Measurements from ENCODE around the gene JAZF1. TPM values are rescaled to one million over a fixed set of nuclear protein-coding genes. Genes with fewer than 3 reads are reported as not detected.

JAZF1 gene
- total and polyA plus RNA-seq, 2 donors (not counting 1 experiment from before 2014, with no cell fraction given) = 14.0 to 38.6 TPM

DNA sequence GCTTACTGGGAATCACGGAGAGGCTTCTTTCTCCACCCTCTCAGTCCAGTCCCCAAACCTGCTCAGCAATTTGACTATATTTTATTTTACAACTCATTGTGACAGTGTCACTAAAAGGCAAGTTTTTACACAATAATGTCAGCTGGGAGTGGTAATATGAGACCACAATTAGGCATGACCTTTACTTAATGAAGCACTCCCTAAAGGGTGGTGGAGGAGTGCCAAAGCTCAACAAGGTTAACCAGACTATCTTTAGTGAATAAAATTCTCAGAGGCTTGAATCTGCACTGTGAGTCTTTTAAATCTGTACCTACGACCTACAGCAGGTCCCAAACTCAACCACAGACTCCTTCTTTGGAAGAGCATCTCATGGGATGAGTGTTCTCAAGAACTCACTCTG, 225.0 kb downstream of the JAZF1 start:
- H3K9ac ChIP-seq (ENCODE audit: low read length) = no peak overlapping the region
- 80% methylated on average over 1 of the region's 2 CpGs for WGBS (ENCODE audit: insufficient coverage)
- TF ChIP-seq EZH2 (IDR thresholded peaks at IDR 0.05; ENCODE audit: borderline replicate concordance, insufficient read depth, low read depth, low read length, poor library complexity, severe bottlenecking) = no peak
- TF ChIP-seq, protein P1, sequence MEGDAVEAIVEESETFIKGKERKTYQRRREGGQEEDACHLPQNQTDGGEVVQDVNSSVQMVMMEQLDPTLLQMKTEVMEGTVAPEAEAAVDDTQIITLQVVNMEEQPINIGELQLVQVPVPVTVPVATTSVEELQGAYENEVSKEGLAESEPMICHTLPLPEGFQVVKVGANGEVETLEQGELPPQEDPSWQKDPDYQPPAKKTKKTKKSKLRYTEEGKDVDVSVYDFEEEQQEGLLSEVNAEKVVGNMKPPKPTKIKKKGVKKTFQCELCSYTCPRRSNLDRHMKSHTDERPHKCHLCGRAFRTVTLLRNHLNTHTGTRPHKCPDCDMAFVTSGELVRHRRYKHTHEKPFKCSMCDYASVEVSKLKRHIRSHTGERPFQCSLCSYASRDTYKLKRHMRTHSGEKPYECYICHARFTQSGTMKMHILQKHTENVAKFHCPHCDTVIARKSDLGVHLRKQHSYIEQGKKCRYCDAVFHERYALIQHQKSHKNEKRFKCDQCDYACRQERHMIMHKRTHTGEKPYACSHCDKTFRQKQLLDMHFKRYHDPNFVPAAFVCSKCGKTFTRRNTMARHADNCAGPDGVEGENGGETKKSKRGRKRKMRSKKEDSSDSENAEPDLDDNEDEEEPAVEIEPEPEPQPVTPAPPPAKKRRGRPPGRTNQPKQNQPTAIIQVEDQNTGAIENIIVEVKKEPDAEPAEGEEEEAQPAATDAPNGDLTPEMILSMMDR (IDR thresholded peaks at IDR 0.05) = no peak
- H3K79me2 ChIP-seq (ENCODE audit: control insufficient read depth, insufficient read depth, low read length) = peaks cover 50% of the 10 kb centered on the region
- H4K20me1 ChIP-seq (ENCODE audit: control insufficient read depth, insufficient read depth, low read length, poor library complexity, severe bottlenecking) = peaks cover 67% of the 10 kb centered on the region
- H3K4me1 Mint-ChIP-seq = no peaks in the 10 kb centered on the region
- no peak overlapping the region for H2AFZ ChIP-seq (ENCODE audit: insufficient read depth, low read depth, low read length, poor library complexity, severe bottlenecking)
- ATAC-seq (ENCODE audit: low read depth) (no peak), DNase-seq (no peak)
- H3K9me3 ChIP-seq (ENCODE audit: control extremely low read depth in 1 of 3, control insufficient read depth in 2 of 3, insufficient read depth in 1 of 3, low read length in 2 of 3) = no peaks in the 10 kb centered on the region
- H3K4me2 ChIP-seq (replicated peaks; ENCODE audit: low read depth, low read length, poor library complexity, severe bottlenecking) = no peak overlapping the region
- H3K4me1 ChIP-seq (ENCODE audit: control insufficient read depth in 2 of 2, insufficient read depth in 2 of 2, low read length in 2 of 2) = no peaks in the 10 kb centered on the region
- intact Hi-C loops (cut with micrococcal nuclease) = no loop called here
- no peak overlapping the region for H3K27ac Mint-ChIP-seq
- H3K27ac ChIP-seq (ENCODE audit: low read length in 2 of 2) = no peak overlapping the region
- no peaks in the 10 kb centered on the region for H3K27me3 ChIP-seq (replicated peaks in 1 of 4; ENCODE audit: control extremely low read depth in 1 of 4, control insufficient read depth in 3 of 4, insufficient read depth in 4 of 4, low read length in 3 of 4)
- H3K27me3 Mint-ChIP-seq = no peaks in the 10 kb centered on the region
- ChIA-PET POLR2A (no interaction called here), CTCF (no interaction called here)
- no peak overlapping the region for H3K4me3 Mint-ChIP-seq
- H3K36me3 ChIP-seq (replicated peaks in 1 of 2; ENCODE audit: control extremely low read depth in 1 of 2, control insufficient read depth in 1 of 2, extremely low read depth in 1 of 2, insufficient read depth in 2 of 2, low read length in 1 of 2) = peaks cover 5 to 6% of the 10 kb centered on the region in 2 experiments
- H3K9me3 Mint-ChIP-seq (ENCODE audit: insufficient read depth) = no peaks in the 10 kb centered on the region
- no peak overlapping the region for H3K4me3 ChIP-seq (ENCODE audit: control extremely low read depth in 1 of 5, extremely low read depth in 1 of 5, insufficient read depth in 1 of 5, low read depth in 2 of 5, low read length in 4 of 5)

- no peaks in the 10 kb centered on the region for H3K4me1 Mint-ChIP-seq
- ATAC-seq (ENCODE audit: low read depth) (no peak), DNase-seq (no peak)
- Histone ChIP-seq H3K4me3 (ENCODE audit: control extremely low read depth in 1 of 5, extremely low read depth in 1 of 5, insufficient read depth in 1 of 5, low read depth in 2 of 5, low read length in 4 of 5) (no peak overlapping the region), H3K79me2 (ENCODE audit: control insufficient read depth, insufficient read depth, low read length) (peaks cover 48% of the 10 kb centered on the region), H3K4me2 (replicated peaks; ENCODE audit: low read depth, low read length, poor library complexity, severe bottlenecking) (no peak overlapping the region), H3K4me1 (ENCODE audit: control insufficient read depth in 2 of 2, insufficient read depth in 2 of 2, low read length in 2 of 2) (no peaks in the 10 kb centered on the region), H3K36me3 (replicated peaks in 1 of 2; ENCODE audit: control extremely low read depth in 1 of 2, control insufficient read depth in 1 of 2, extremely low read depth in 1 of 2, insufficient read depth in 2 of 2, low read length in 1 of 2) (peaks cover 5 to 6% of the 10 kb centered on the region in 2 experiments), H3K9me3 (ENCODE audit: control extremely low read depth in 1 of 3, control insufficient read depth in 2 of 3, insufficient read depth in 1 of 3, low read length in 2 of 3) (no peaks in the 10 kb centered on the region), H3K9ac (ENCODE audit: low read length) (no peak overlapping the region), H3K27ac (ENCODE audit: low read length in 2 of 2) (no peak overlapping the region), H3K27me3 (replicated peaks in 1 of 4; ENCODE audit: control extremely low read depth in 1 of 4, control insufficient read depth in 3 of 4, insufficient read depth in 4 of 4, low read length in 3 of 4) (no peaks in the 10 kb centered on the region), H2AFZ (ENCODE audit: insufficient read depth, low read depth, low read length, poor library complexity, severe bottlenecking) (no peak overlapping the region), H4K20me1 (ENCODE audit: control insufficient read depth, insufficient read depth, low read length, poor library complexity, severe bottlenecking) (peaks cover 67% of the 10 kb centered on the region)
- WGBS (ENCODE audit: insufficient coverage) = 100% methylated on average over 2 of the region's 3 CpGs
- H3K9me3 Mint-ChIP-seq (ENCODE audit: insufficient read depth) = no peaks in the 10 kb centered on the region
- H3K27me3 Mint-ChIP-seq = no peaks in the 10 kb centered on the region
- POLR2A ChIA-PET = no interaction called here
- CTCF ChIA-PET = no interaction called here
- TF ChIP-seq EZH2 (IDR thresholded peaks at IDR 0.05; ENCODE audit: borderline replicate concordance, insufficient read depth, low read depth, low read length, poor library complexity, severe bottlenecking) = no peak
- TF ChIP-seq, protein P1 (IDR thresholded peaks at IDR 0.05) = no peak
- intact Hi-C loops (cut with micrococcal nuclease) = no loop called here
- no peak overlapping the region for H3K4me3 Mint-ChIP-seq
- no peak overlapping the region for H3K27ac Mint-ChIP-seq
Observed at GRCh38 chr7:27955011-27955410, 225.6 kb downstream of the JAZF1 start.

Data from B cell (primary cell).